OCI-LY7 (cell line): ENCODE data around the gene NTPCR. TPM values are rescaled to one million over a fixed set of nuclear protein-coding genes. Genes with fewer than 3 reads are reported as not detected.

Experiments
- BruUV-seq: library from RNA; stranded (reverse); fragments of 400-500 nt; replicated peaks from 2 replicates; lab custom pipeline; 2021; lab: Mats Ljungman, UMichigan
- CTCF ChIA-PET: fragments of 300-600 bp; sonication (Branson Sonifier 250); formaldehyde crosslinking; loops from one replicate; lab custom pipeline; 2022; ENCODE audit warnings: antibody characterized with exemption; ENCODE audit not compliant: unreplicated experiment; lab: Charles Lee
- POLR2A ChIA-PET: fragments of 300-600 bp; sonication (Branson Sonifier 250); formaldehyde crosslinking; loops from one replicate; lab custom pipeline; 2022; ENCODE audit warnings: antibody characterized with exemption; lab: Charles Lee
- DNase-seq: peaks from one replicate; pipeline ENCODE4 v3.0.0-alpha.2; 2015; ENCODE audit warnings: low spot score
- H2AFZ ChIP-seq: fragments of 200-600 bp; sonication (generic), shearing (Covaris generic); 2 replicates; pipeline ENCODE4 v1.6.1; 2014; ENCODE audit warnings: mild to moderate bottlenecking, antibody characterized with exemption, low read length, moderate library complexity
- H3K27ac ChIP-seq: fragments of 200-600 bp; sonication (generic); 2 replicates; pipeline ENCODE4 v1.5.1; 2014; ENCODE audit warnings: mixed run types, low read depth, mild to moderate bottlenecking, moderate library complexity, low read length, inconsistent platforms; ENCODE audit not compliant: poor library complexity, severe bottlenecking
- H3K36me3 ChIP-seq: fragments of 200-600 bp; sonication (generic); 2 replicates; pipeline ENCODE4 v1.6.1; 2014; ENCODE audit warnings: mild to moderate bottlenecking, antibody characterized with exemption, low read length, moderate library complexity, mixed read lengths; ENCODE audit not compliant: insufficient read depth
- H3K4me1 ChIP-seq: fragments of 200-600 bp; sonication (generic); 2 replicates; pipeline ENCODE4 v1.5.1; 2014; ENCODE audit warnings: mild to moderate bottlenecking, low read length; ENCODE audit not compliant: insufficient read depth, poor library complexity, severe bottlenecking
- H3K4me2 ChIP-seq: fragments of 200-600 bp; sonication (generic); 2 replicates; pipeline ENCODE4 v1.6.1; 2014; ENCODE audit warnings: mild to moderate bottlenecking, low read length
- H3K4me3 ChIP-seq: fragments of 200-600 bp; sonication (generic); 2 replicates; pipeline ENCODE4 v1.5.1; 2014; ENCODE audit warnings: mild to moderate bottlenecking, low read depth, low read length; ENCODE audit not compliant: poor library complexity, severe bottlenecking
- H3K79me2 ChIP-seq: fragments of 200-600 bp; sonication (generic); 2 replicates; pipeline ENCODE4 v1.6.1; 2016; ENCODE audit warnings: low read depth, mild to moderate bottlenecking, low read length, moderate library complexity, mixed read lengths; ENCODE audit not compliant: insufficient read depth
- H3K9me2 ChIP-seq: fragments of 200-600 bp; sonication (generic); 2 replicates; pipeline ENCODE4 v1.6.1; 2016; ENCODE audit warnings: mild to moderate bottlenecking, low read length, mixed read lengths; ENCODE audit not compliant: insufficient read depth
- H3K9me3 ChIP-seq: fragments of 200-600 bp; sonication (generic); 2 replicates; pipeline ENCODE4 v1.6.1; 2014; ENCODE audit warnings: mild to moderate bottlenecking, mixed run types, low read length, mixed read lengths
- H4K20me1 ChIP-seq: fragments of 200-600 bp; sonication (generic); 2 replicates; pipeline ENCODE4 v1.6.1; 2014; ENCODE audit warnings: mild to moderate bottlenecking, antibody characterized with exemption, low read length, moderate library complexity, mixed read lengths; ENCODE audit not compliant: insufficient read depth
- EZH2phosphoT487 ChIP-seq: fragments of 200-600 bp; sonication (generic); IDR thresholded peaks from 2 replicates; pipeline ENCODE4 v1.6.1; 2018; ENCODE audit warnings: low read depth, borderline replicate concordance, mild to moderate bottlenecking, mixed run types, antibody characterized with exemption, low read length, moderate library complexity, mixed read lengths
- intact Hi-C: fragments of 100-400 bp; cut with micrococcal nuclease; formaldehyde crosslinking; loops from one replicate; pipeline ENCODE4 v1.10.0; 2022; ENCODE audit not compliant: unreplicated experiment
- total RNA-seq, 2 experiments: library from RNA; depleted of rRNA in 1 of 2; stranded (reverse); fragments of >200 nt in 1 of 2; shearing (Covaris generic) in 1 of 2; gene quantifications; 2 replicates each; pipeline ENCODE4 v1.2.3, GENCODE V29; 2014 to 2022
- TF ChIP-seq, protein P1 (sequence below): fragments of 200-600 bp; sonication (generic); conservative IDR thresholded peaks from 2 replicates; pipeline ENCODE4 v1.5.1; 2014; ENCODE audit warnings: mild to moderate bottlenecking, antibody characterized with exemption, low read length, moderate library complexity, mixed read lengths

Gene NTPCR
- total RNA-seq, 2 experiments from 2014 or later, result 17.3 to 39.1 TPM

DNA sequence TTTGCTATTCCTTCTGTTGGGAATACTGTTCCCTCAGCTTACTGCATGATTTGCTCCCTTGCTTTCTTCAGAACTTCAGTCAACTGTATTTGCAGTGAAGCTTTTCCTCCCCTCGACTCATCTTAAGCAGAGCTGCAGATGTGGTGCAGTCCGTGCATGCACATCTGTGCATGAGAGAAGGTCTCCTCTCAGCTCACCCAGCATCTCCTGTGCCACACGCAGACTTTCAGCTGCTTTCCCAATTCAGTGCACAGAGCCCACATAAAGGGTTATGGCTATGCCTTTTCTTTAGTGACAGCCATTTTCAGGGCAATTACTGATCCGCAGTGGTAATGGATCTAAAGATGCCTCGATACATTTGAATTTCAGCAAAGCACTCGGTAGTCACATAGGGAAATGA, 13.5 kb upstream of the NTPCR start:
- POLR2A ChIA-PET, result no interaction called here
- no peaks in the 10 kb centered on the region for H4K20me1 ChIP-seq
- no peak overlapping the region for H3K4me3 ChIP-seq
- H2AFZ ChIP-seq, result no peak overlapping the region
- no peaks in the 10 kb centered on the region for H3K4me1 ChIP-seq
- no peaks in the 10 kb centered on the region for H3K36me3 ChIP-seq
- H3K9me3 ChIP-seq, result no peaks in the 10 kb centered on the region
- no peak overlapping the region for H3K27ac ChIP-seq
- H3K79me2 ChIP-seq, result no peaks in the 10 kb centered on the region
- TF ChIP-seq, protein P1, sequence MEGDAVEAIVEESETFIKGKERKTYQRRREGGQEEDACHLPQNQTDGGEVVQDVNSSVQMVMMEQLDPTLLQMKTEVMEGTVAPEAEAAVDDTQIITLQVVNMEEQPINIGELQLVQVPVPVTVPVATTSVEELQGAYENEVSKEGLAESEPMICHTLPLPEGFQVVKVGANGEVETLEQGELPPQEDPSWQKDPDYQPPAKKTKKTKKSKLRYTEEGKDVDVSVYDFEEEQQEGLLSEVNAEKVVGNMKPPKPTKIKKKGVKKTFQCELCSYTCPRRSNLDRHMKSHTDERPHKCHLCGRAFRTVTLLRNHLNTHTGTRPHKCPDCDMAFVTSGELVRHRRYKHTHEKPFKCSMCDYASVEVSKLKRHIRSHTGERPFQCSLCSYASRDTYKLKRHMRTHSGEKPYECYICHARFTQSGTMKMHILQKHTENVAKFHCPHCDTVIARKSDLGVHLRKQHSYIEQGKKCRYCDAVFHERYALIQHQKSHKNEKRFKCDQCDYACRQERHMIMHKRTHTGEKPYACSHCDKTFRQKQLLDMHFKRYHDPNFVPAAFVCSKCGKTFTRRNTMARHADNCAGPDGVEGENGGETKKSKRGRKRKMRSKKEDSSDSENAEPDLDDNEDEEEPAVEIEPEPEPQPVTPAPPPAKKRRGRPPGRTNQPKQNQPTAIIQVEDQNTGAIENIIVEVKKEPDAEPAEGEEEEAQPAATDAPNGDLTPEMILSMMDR, result no peak
- TF ChIP-seq EZH2phosphoT487, result no peak
- no peak for DNase-seq
- CTCF ChIA-PET, result no interaction called here
- BruUV-seq, result no TSS peak
- no peaks in the 10 kb centered on the region for H3K9me2 ChIP-seq
- no peak overlapping the region for H3K4me2 ChIP-seq
- intact Hi-C loops, result no loop called here

DNA sequence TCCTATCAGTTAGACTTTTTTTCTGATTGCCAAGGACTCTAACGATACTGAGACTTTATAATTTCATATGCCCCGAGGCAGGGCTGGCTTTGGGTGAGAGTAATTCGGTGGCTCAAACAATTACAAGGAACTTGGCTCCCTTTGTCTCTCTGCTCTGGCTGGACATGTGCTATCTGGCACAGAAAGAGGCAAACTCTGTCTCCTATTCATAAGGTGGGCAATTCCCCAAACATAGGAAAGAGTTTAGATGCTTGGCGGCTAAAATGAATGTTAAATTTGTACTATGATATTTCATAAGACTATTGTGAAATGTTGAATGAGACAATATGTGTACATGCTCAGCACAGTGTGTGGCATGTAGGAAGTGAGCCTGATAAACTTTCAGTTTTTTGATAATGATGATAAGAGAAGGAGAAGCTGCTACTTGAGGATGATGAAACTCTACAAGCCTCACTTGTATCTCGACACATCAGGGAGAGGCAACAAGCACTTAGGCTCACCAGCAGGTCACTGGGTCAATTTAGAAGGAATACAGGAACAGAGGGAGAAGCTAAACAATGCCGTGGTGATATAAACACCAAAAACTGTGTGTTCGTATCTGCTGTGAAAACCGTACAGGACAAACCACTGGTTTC, 12.6 kb upstream of the NTPCR start:
- H3K27ac ChIP-seq, result no peak overlapping the region
- H3K9me3 ChIP-seq, result no peaks in the 10 kb centered on the region
- POLR2A ChIA-PET, result no interaction called here
- H2AFZ ChIP-seq, result no peak overlapping the region
- DNase-seq, result no peak
- no peaks in the 10 kb centered on the region for H3K36me3 ChIP-seq
- no peak overlapping the region for H3K4me2 ChIP-seq
- no peaks in the 10 kb centered on the region for H3K9me2 ChIP-seq
- no peaks in the 10 kb centered on the region for H3K79me2 ChIP-seq
- no TSS peak for BruUV-seq
- intact Hi-C loops, result no loop called here
- H3K4me1 ChIP-seq, result no peaks in the 10 kb centered on the region
- no peaks in the 10 kb centered on the region for H4K20me1 ChIP-seq
- CTCF ChIA-PET, result no interaction called here
- no peak for TF ChIP-seq EZH2phosphoT487
- TF ChIP-seq, protein P1, result no peak
- no peak overlapping the region for H3K4me3 ChIP-seq

DNA sequence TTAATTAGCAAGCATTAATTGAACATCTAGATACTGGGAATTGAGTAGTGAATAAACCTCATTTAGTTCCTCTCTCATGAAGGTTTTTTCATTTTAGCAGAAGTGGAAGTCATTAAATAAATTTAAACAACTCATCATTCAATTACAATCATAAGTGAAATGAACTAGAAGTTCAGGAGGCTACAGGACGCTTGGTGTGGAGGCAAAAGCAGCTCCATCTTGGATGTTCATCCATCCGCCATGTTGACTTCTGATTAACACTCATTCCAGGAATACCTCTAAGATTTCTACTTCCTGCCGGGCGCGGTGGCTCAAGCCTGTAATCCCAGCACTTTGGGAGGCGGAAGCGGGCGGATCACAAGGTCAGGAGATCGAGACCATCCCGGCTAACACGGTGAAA, 11.5 kb upstream of the NTPCR start:
- Histone ChIP-seq H3K36me3 (no peaks in the 10 kb centered on the region), H3K79me2 (no peaks in the 10 kb centered on the region), H2AFZ (no peak overlapping the region), H3K4me2 (no peak overlapping the region), H4K20me1 (no peaks in the 10 kb centered on the region), H3K9me3 (0 out of 2 replicates have a peak, but pooled peaks cover under 1% of the 10 kb centered on the region), H3K9me2 (no peaks in the 10 kb centered on the region), H3K4me1 (peaks cover 6% of the 10 kb centered on the region), H3K4me3 (no peak overlapping the region), H3K27ac (no peak overlapping the region)
- ChIA-PET CTCF (no interaction called here), POLR2A (no interaction called here)
- TF ChIP-seq EZH2phosphoT487, result no peak
- TF ChIP-seq, protein P1, result no peak
- intact Hi-C loops, result no loop called here
- no TSS peak for BruUV-seq
- DNase-seq, result no peak
